ENCODE results near the gene UBL3.

UBL3 gene

DNA sequence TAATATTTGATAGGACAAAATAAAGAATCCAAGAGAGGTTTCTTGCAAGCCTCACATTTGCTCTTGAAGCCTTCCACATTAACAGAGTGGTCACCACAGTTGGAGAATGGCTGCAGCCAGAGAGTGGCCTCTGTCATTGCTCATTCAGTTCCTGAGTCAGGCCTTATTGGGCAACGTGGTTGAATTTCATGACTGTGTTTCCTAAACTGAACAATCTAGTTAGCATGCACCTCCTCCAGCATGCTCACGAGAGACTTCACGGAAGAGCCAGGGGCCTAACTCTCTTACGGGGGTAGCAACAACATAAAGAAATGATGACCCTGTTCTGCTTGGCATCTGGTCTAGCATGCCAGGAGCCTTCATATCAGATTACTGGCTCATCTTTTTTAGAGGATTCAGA lies 9.6 kb upstream of the UBL3 start:
- TF ChIP-seq, protein P1, sequence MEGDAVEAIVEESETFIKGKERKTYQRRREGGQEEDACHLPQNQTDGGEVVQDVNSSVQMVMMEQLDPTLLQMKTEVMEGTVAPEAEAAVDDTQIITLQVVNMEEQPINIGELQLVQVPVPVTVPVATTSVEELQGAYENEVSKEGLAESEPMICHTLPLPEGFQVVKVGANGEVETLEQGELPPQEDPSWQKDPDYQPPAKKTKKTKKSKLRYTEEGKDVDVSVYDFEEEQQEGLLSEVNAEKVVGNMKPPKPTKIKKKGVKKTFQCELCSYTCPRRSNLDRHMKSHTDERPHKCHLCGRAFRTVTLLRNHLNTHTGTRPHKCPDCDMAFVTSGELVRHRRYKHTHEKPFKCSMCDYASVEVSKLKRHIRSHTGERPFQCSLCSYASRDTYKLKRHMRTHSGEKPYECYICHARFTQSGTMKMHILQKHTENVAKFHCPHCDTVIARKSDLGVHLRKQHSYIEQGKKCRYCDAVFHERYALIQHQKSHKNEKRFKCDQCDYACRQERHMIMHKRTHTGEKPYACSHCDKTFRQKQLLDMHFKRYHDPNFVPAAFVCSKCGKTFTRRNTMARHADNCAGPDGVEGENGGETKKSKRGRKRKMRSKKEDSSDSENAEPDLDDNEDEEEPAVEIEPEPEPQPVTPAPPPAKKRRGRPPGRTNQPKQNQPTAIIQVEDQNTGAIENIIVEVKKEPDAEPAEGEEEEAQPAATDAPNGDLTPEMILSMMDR (IDR thresholded peaks at IDR 0.05; ENCODE audit: low read depth, low read length, missing control alignments), result no peak
- H3K4me3 ChIP-seq (replicated peaks; ENCODE audit: low read depth, low read length), result no peak overlapping the region
- no peak for DNase-seq (ENCODE audit: extremely low read depth, low read depth)

DNA sequence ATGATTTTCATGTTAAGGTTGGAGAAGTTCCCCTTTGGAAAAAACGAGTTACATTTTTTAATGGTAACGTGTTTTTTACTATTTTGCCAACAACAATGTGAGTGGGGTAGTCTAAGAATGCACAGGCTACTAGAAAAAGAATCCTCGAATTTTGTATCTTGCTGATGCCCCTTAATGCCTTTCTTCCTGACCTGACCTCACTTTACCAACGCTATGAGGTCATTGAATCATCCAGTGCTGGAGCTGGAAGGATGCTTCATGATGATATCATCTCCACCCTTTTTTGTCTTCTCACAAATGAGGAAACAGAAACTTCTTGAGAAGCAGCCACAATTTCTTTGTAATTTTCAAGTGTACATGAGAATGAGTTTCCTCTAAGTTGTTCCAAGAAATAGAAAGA lies 8.2 kb upstream of the UBL3 start:
- TF ChIP-seq, protein P1 (IDR thresholded peaks at IDR 0.05; ENCODE audit: low read depth, low read length, missing control alignments), result no peak
- no peak for DNase-seq (ENCODE audit: extremely low read depth, low read depth)
- no peak overlapping the region for H3K4me3 ChIP-seq (replicated peaks; ENCODE audit: low read depth, low read length)

DNA sequence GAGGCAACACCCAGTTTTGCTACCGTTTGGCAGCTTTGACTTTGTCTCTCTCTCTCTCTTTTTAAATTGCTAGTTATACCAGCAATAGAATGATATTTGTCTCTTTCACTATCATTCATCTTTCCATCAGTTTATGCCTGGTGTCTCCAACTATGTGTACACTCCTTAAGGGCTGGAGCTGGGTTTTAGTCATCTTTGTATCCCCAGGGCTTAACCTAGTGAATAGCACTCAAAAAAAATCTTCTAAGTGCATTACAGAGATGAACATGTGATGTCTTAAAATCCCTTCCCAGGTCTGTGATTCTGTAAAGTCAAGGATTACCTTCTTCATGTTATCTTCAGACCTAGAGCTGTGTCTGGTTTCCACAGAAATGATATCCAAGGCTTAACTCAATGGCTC lies 7.8 kb upstream of the UBL3 start:
- no peak for DNase-seq (ENCODE audit: extremely low read depth, low read depth)
- TF ChIP-seq, protein P1 (IDR thresholded peaks at IDR 0.05; ENCODE audit: low read depth, low read length, missing control alignments), result no peak
- no peak overlapping the region for H3K4me3 ChIP-seq (replicated peaks; ENCODE audit: low read depth, low read length)

DNA sequence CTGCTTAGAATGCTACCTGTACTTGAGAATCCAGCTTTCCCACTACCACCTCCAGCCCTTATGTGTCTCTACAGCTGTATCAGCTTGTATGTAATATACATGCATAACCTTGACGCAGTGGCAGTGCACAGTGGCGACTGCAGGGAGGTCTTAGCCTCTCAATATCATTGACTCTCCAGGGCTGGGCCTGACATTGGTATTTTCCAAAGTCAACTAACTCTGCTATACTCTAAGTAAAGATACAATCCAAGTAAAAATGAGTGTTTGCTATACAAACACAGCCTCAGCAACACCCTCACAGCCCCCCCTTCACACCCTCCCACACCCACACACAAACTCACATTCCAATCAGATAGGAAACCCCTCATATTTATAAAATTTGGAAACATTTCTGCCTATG lies 6.7 kb upstream of the UBL3 start:
- H3K4me3 ChIP-seq (replicated peaks; ENCODE audit: low read depth, low read length), result no peak overlapping the region
- TF ChIP-seq, protein P1 (IDR thresholded peaks at IDR 0.05; ENCODE audit: low read depth, low read length, missing control alignments), result no peak
- no peak for DNase-seq (ENCODE audit: extremely low read depth, low read depth)

DNA sequence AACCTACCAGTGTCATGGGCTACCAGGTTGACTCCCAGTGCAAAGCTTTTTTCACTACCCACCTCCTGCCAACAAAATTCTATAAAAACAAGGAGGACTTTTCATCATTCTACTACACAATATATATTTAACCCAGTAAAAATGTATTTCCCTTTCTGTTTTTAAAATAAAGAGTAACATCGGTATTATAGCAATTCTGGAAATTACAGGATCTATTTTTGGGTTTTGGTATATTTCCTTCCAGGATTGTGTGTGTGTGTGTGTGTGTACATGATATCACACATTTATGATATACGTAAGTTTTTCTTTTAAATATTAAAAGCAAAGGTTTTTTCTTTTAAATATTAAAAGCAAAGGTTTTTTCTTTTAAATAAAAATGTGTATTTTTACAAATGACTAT lies 6.0 kb upstream of the UBL3 start:
- no peak overlapping the region for H3K4me3 ChIP-seq (replicated peaks; ENCODE audit: low read depth, low read length)
- TF ChIP-seq, protein P1 (IDR thresholded peaks at IDR 0.05; ENCODE audit: low read depth, low read length, missing control alignments), result no peak
- DNase-seq (ENCODE audit: extremely low read depth, low read depth), result no peak

DNA sequence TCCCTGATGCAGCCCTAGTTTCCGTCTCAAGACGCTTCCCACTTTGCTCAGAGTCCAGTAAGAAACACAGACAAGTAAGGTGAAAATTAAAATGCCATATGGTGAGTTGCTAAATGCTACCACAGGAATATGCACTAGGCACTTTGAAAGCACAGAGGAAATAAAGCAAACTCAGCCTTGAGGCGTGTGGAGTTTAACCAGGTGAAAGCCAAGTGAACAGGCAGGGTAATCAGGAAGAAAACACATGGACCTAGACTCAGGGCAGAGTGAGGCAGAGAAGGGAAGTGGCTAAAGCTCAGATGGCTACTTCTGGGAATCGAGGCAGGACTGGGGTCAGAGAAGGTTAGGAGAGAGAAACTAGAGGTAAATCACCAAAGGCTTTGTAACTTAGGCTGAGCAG lies 5.4 kb upstream of the UBL3 start:
- no peak overlapping the region for H3K4me3 ChIP-seq (replicated peaks; ENCODE audit: low read depth, low read length)
- TF ChIP-seq, protein P1 (IDR thresholded peaks at IDR 0.05; ENCODE audit: low read depth, low read length, missing control alignments), result no peak
- DNase-seq (ENCODE audit: extremely low read depth, low read depth), result no peak

DNA sequence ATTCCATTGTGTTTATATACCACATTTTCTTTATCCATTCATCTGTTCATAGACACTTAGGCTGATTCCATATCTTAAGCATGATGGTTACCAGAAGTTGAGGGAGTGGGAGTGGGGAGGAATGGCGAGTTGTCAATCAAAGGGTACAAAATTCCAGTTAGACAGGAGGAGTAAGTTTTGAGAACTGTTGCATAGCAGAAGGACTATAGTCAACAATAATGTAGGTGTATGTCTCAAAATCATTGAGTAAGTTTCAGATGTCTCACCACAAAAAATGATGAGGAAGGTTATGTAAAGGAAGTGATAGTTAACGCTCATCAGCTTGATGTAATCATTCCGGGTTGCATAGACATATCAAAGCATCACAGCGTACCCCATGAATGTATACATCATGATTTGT lies 4.6 kb upstream of the UBL3 start:
- no peak for DNase-seq (ENCODE audit: extremely low read depth, low read depth)
- TF ChIP-seq, protein P1 (IDR thresholded peaks at IDR 0.05; ENCODE audit: low read depth, low read length, missing control alignments), result no peak
- H3K4me3 ChIP-seq (replicated peaks; ENCODE audit: low read depth, low read length), result no peak overlapping the region
